AG04449 (cell line): Measurements from ENCODE around the gene GALNT5.
A peak's percentile ranks its signal among the peaks of the same experiment; 100 is the strongest.

Experiments used
- CTCF ChIA-PET: fragments of 350-600 bp; formaldehyde crosslinking; extraction: SDS; loops from one replicate; lab custom pipeline; 2021; ENCODE audit warnings: antibody characterized with exemption; lab: Yijun Ruan, JAX
- POLR2A ChIA-PET: fragments of 400-600, 350-600 bp; formaldehyde crosslinking; extraction: SDS; loops from one replicate; lab custom pipeline; 2020; ENCODE audit warnings: antibody characterized with exemption, inconsistent platforms; lab: Yijun Ruan, JAX
- DNase-seq: peaks from one replicate; pipeline ENCODE4 v3.0.0-alpha.2; 2010; ENCODE audit warnings: low read depth, low spot score
- H3K4me3 ChIP-seq: 2 replicates; pipeline ENCODE4 v1.5.1; 2011; ENCODE audit warnings: low read depth, mild to moderate bottlenecking, control low read depth, low read length
- CTCF ChIP-seq: IDR thresholded peaks from one replicate; pipeline ENCODE4 v1.5.1; 2011; ENCODE audit warnings: mild to moderate bottlenecking, moderate library complexity, low read length, control low read depth, inconsistent platforms; ENCODE audit not compliant: insufficient read depth; ENCODE audit errors: missing control alignments

GALNT5 gene

GRCh38 chr2:157245144-157245840, 12.2 kb upstream of the GALNT5 start:
- no peak overlapping the region for H3K4me3 ChIP-seq
- no peak for DNase-seq
- no peak for TF ChIP-seq CTCF
- ChIA-PET POLR2A (interaction anchor here (1.9 kb wide), 1 partner anchor 13 kb away, joined by 5 read pairs; no protein-coding TSS in a partner anchor), CTCF (interaction anchor here (1.4 kb wide), 1 partner anchor 10 kb away, joined by 7 read pairs; no protein-coding TSS in a partner anchor)

- POLR2A ChIA-PET = interaction anchor here (1.9 kb wide), 1 partner anchor 12 kb away, joined by 5 read pairs; no protein-coding TSS in a partner anchor
- CTCF ChIA-PET = interaction anchor here (1.3 kb wide), 1 partner anchor 16 kb away, joined by 3 read pairs; no protein-coding TSS in a partner anchor
- TF ChIP-seq CTCF = no peak
- peak; percentile 62 for DNase-seq
- H3K4me3 ChIP-seq = no peak overlapping the region
These were observed 11.4 kb upstream of the GALNT5 start for GRCh38 chr2:157245846-157246764.

- no peak overlapping the region for H3K4me3 ChIP-seq
- no peak for DNase-seq
- no peak for TF ChIP-seq CTCF
- ChIA-PET POLR2A (interaction anchor here (1.3 to 1.9 kb wide), 2 partner anchors 11 to 14 kb away, joined by 4 to 5 read pairs; no protein-coding TSS in a partner anchor), CTCF (interaction anchor here (1.3 kb wide), 1 partner anchor 17 kb away, joined by 3 read pairs; no protein-coding TSS in a partner anchor)
These were observed 10.6 kb upstream of the GALNT5 start for GRCh38 chr2:157246765-157247407.

- no peak for DNase-seq
- ChIA-PET CTCF (no interaction called here), POLR2A (no interaction called here)
- TF ChIP-seq CTCF = no peak
- no peak overlapping the region for H3K4me3 ChIP-seq
These were observed 6.7 kb upstream of the GALNT5 start for GRCh38 chr2:157250836-157251235.

- POLR2A ChIA-PET = no interaction called here
- TF ChIP-seq CTCF = no peak
- CTCF ChIA-PET = interaction anchor here (1.0 kb wide), 1 partner anchor 9 kb away, joined by 4 read pairs; no protein-coding TSS in a partner anchor
- no peak for DNase-seq
- no peak overlapping the region for H3K4me3 ChIP-seq
These were observed 5.6 kb upstream of the GALNT5 start for GRCh38 chr2:157251932-157252331.
